GM18520 (cell line): ENCODE measurements around the gene R3HDM1.
"Not testable (repeated sequence)": the region's sequence is repeated elsewhere in the genome, so short reads cannot be mapped to it uniquely, and the experiment has no call there.

Source experiments
- ATAC-seq: cut with Tn5 transposase; IDR thresholded peaks from one replicate; pipeline ENCODE4 v1.9.1; 2021; ENCODE audit not compliant: unreplicated experiment

R3HDM1 gene

DNA sequence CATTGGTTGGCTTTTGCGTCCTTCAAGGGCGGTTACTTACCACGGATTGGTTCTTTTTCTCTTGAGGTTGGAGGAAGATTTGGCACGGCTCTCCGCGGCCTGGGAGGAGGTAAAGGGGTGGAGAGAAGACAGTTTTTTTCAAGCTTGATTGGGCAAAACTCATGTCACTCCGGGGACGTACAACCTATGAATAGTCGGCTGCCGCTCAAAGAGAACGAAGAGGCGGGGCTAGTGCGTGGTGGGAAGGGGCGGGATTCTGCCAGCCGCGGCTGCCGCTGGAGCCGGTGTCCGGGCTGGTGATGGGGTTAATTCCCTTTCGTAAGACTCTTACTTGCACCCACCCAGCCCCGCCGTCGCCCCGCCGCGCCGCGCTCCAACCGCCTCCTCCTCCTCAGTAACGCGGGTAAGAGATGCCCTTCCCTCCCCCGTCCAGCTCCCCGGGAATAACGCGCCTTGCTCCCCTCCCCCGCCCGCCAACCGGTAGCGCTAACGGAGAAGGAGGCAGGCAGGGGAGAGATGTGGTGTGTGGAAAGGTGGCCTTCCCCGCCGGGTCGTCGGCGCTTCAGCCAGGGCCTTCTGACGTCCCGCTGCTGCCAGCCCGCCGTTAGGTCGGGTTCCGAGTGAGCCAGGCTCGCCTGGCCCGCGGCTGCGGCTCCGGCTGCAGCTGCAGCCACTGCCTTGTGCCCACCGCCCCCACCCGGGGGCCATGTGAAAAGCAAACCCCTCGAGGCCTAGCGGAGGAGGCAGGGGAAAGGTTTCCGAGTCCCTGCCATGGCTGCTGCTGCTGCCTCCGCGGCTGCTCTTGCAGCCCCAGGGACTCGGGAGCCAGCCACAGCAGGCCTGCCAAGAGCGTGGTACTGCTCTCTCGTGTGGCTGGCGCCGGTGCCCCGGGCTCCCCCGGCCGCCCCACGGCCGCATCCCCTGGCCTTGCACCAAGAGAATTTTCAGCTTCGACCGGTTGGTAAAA, at the start of gene R3HDM1:
Gene R3HDM1 (plus strand): TSS at position 254 of the 967 bp plus-strand sequence. CDS start 73,362 bp downstream, outside the sequence.
- ATAC-seq, result peak; percentile 75

DNA sequence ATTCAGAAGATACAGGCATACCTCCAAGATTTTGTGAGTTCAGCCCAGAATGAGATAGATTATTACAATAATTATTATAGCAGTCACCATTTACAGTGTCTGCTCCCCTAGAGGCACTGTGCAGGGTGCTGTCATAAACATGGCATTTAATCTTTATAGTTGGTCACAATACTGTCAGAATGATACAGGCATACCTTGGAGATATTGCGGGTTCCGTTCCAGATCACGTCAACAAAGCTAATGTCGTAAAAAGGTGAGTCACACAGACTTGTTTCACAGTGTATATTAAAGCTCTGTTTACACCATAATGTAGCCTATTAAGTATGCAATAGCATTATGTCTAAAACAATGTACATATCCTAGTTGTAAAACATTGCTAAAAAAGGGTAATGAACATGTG, 45.8 kb upstream of the R3HDM1 start:
- ATAC-seq, result no peak

GRCh38 chr2:135490376-135490775, 40.9 kb upstream of the R3HDM1 start:
- ATAC-seq, result no peak

DNA sequence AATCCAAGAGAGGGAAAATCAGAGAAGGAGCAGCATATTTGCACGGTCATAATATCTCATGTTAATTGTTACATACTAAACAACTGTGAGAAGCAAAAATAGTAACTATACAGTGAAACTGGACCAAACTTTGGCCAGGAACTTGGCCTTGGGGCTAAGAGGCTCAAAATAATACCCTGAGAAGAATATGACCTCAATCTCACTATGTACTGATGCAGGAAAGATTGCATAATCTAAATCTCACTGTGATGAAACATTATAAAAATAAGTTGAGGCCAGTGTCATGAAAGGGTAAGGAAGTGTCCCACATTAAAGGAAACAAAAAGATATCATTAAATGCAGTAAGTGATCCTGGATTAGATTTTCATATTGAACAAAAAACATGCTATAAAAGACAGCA, 36.8 kb upstream of the R3HDM1 start:
- no peak for ATAC-seq

DNA sequence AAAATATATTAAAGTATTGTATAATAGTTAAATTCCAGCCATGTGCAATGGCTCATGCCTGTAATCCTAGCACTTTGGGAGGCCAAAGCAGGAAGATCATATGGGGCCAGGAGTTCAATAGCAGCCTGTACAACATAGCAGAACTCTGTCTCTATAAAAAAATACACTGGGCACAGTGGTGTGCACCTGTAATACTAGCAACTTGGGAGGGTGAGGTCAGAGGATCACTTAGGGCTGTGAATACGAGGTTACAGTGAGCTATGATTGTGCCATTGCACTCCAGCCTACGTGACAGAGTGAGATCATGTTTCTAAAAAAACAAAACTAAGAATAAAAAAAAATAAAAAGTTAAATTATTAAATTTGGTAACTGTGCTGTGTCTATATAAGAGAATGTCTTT, 36.4 kb upstream of the R3HDM1 start:
- no peak for ATAC-seq

GRCh38 chr2:135498588-135498987, 32.7 kb upstream of the R3HDM1 start:
- ATAC-seq, result not testable (repeated sequence)

GRCh38 chr2:135504811-135505210, 26.5 kb upstream of the R3HDM1 start:
- ATAC-seq, result no peak

- no peak for ATAC-seq
Measured at GRCh38 chr2:135510577-135510976, 20.7 kb upstream of the R3HDM1 start.

GRCh38 chr2:135512099-135512498, 19.2 kb upstream of the R3HDM1 start:
- ATAC-seq, result no peak

- no peak for ATAC-seq
Measured at GRCh38 chr2:135525786-135526185, 5.5 kb upstream of the R3HDM1 start.

- ATAC-seq, result no peak
Measured at GRCh38 chr2:135528006-135528405, 3.3 kb upstream of the R3HDM1 start.

- ATAC-seq, result peak; percentile 59
Measured at GRCh38 chr2:135530313-135531230, 712 bp upstream of the R3HDM1 start, which contains the start of gene ZRANB3. Gene ZRANB3, minus strand, starts transcription at chr2:135531218.

- ATAC-seq, result no peak
Measured at GRCh38 chr2:135532581-135532980, 1.3 kb downstream of the R3HDM1 start.

DNA sequence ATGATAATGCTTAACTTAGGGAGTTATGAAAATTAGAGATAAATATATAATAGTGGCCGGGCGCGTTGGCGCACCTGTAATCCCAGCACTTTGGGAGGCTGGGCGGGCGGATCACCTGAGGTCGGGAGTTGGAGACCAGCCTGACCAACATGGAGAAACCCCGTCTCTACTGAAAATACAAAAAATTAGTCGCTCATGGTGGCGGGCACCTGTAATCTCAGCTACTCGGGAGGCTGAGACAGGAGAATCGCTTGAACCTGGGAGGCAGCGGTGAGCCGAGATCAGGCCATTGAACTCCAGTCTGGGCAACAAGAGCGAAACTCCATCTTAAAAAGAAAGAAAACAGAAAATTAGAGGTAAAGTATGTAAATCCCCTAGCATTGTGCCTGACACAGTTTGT, 2.3 kb downstream of the R3HDM1 start:
- not testable (repeated sequence) for ATAC-seq

DNA sequence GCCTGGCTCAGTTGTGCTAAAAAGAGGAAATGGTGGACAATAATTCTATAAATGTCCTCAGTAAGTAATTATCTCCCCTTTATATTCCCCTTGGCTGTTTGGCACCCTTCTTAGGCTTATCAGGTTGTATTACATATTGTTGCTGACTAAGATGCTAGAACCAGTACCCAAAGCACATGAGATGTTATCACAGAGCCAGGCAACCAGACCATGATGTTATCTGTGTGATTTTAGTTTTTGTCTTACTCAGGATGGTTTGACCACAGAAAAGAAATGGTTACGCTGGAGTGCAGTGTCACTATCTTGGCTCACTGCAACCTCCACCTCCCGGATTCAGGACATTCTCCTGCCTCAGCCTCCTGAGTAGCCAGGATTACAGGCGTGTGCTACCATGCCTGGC, 15.2 kb downstream of the R3HDM1 start:
- ATAC-seq, result no peak

DNA sequence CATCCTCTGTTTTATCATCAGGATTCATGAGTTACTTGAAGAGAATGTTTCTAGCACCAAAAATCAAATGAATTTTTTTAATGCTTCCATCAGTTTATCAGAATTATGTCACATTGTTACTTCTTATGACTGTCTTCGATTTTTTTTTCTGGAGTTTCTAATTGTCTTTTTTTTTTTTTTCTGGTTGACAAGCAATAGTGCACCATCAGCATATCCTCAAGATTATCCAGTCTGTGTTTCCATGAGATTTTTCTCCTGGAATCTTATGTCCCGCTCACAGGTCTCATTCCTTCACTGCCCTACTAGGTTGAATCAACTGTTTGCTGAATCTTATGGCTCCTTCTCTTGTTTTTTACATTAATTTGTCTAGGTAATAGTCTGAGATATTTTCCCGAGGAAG, 16.0 kb downstream of the R3HDM1 start:
- no peak for ATAC-seq

DNA sequence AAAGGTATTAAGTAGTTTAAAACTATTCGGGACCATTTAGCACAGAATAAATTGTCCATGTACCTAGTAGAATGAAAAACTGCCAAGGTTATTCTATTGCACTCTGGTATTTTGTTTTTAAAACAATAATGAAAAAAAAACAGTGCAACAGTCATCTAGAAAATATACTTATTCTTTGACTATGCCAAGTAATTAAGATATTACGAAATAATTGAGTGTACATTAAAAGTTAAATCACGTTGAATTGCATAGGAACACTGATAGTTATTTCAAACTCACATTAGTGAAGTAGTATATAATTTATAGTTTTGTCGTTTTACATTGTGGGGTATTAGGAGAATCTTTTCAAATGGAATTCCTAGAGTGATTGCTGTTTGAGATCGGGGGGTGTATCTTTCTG, 20.1 kb downstream of the R3HDM1 start:
- no peak for ATAC-seq

- ATAC-seq, result no peak
Measured at GRCh38 chr2:135552887-135553286, 21.6 kb downstream of the R3HDM1 start.

- ATAC-seq, result no peak
Measured at GRCh38 chr2:135555311-135555710, 24.0 kb downstream of the R3HDM1 start.

DNA sequence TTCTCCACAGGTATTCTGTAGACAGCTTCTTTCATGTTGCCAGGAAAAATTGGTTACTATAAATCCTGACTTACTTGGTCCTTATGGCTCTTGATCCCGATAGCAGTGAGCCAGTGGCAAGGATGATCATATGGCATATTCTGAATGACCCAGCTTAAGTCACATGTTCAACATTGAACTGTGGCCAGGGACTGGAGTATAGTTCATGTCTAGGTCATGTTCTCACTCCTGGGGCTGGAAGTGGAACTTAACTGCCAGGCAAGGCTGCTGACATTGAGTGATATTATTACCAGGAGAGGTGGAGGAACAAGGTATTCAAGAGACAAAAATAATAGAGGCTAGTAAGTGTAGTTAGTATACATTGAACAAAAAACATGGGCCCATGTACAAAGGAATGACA, 26.2 kb downstream of the R3HDM1 start:
- no peak for ATAC-seq

DNA sequence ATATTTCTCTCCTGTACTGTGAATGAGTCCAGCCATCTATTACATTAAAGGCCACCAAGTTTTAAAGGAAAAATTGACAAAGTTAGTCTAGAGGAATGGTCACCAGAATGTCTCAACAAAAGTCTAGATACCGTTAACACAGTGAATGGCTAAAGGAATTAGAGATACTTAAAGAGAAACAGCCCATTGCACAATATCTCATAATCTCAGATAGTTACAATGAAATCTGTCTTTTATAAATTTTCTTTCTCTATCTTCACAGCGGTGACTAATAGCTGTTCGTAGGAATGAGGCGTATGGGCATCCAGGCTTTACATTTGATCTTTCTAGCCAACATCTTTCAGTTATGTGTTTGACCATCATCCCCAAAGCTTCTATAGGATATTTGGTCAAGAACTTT, 30.6 kb downstream of the R3HDM1 start:
- no peak for ATAC-seq

DNA sequence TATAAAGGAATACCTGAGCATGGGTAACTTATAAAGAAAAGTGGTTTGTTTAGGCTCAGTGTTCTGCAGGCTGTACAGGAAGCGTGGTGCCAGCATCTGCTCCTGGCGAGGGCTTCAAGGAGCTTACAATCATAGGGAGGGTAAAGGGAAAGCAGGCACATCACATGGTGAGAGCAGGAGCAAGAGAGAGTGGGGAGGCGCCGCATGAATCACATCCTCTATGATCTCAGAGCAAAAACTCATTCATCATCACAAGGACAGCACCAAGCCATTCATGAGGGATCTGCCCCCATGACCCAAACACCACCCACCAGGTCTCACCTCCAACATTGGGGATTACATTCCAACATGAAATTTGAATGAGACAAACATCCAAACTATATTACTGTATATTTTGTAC, 32.5 kb downstream of the R3HDM1 start:
- no peak for ATAC-seq
